H1 (cell line): ENCODE results near the gene MAGI1. TPM values are rescaled to one million over a fixed set of nuclear protein-coding genes. Genes with fewer than 3 reads are reported as not detected.

Source experiments
- CTCF ChIA-PET: fragments of 300-600 bp; sonication (Branson Sonifier 250); formaldehyde crosslinking; loops from one replicate; lab custom pipeline; 2021; ENCODE audit not compliant: partially characterized antibody; lab: Charles Lee
- POLR2A ChIA-PET: fragments of 300-600 bp; sonication (Branson Sonifier 250); formaldehyde crosslinking; loops from one replicate; lab custom pipeline; 2021; ENCODE audit warnings: inconsistent platforms; ENCODE audit not compliant: partially characterized antibody; lab: Charles Lee
- DNase-seq, 2 experiments: peaks; one replicate each; pipeline versions ENCODE4 v3.0.0 to v3.0.0-alpha.2; 2010 to 2022; ENCODE audit warnings: low spot score in 2 of 2, low read depth in 1 of 2, mixed read lengths in 1 of 2
- FAIRE-seq: peaks from 2 replicates; lab custom pipeline; 2011; peaks lifted over from hg19 to GRCh38; lab: Jason Lieb, UNC
- H2AFZ ChIP-seq: 2 replicates; pipeline ENCODE4 v1.8.1; 2012; ENCODE audit warnings: low read length, inconsistent platforms
- H2AK5ac ChIP-seq: 2 replicates; pipeline ENCODE4 v1.6.1; 2013; ENCODE audit warnings: low read depth, low read length
- H2BK120ac ChIP-seq: replicated peaks from 2 replicates; pipeline ENCODE3; 2013; ENCODE audit warnings: low read depth, low read length, inconsistent platforms
- H2BK12ac ChIP-seq: 2 replicates; pipeline ENCODE4 v1.6.1; 2013; ENCODE audit warnings: low read depth, low read length
- H2BK15ac ChIP-seq: 2 replicates; pipeline ENCODE4 v1.6.1; 2013; ENCODE audit warnings: low read length
- H2BK20ac ChIP-seq: 2 replicates; pipeline ENCODE4 v1.6.1; 2013; ENCODE audit warnings: low read length
- H2BK5ac ChIP-seq: 2 replicates; pipeline ENCODE4 v1.6.1; 2013; ENCODE audit warnings: low read depth, low read length
- H3K14ac ChIP-seq: 2 replicates; pipeline ENCODE4 v1.6.1; 2013; ENCODE audit warnings: inconsistent platforms; ENCODE audit not compliant: insufficient read length
- H3K18ac ChIP-seq: 2 replicates; pipeline ENCODE4 v1.6.1; 2013; ENCODE audit warnings: low read length; ENCODE audit errors: extremely low read depth
- H3K23ac ChIP-seq: 2 replicates; pipeline ENCODE4 v1.6.1; 2013; ENCODE audit warnings: inconsistent platforms; ENCODE audit not compliant: insufficient read length
- H3K23me2 ChIP-seq: 2 replicates; pipeline ENCODE4 v1.6.1; 2013; ENCODE audit warnings: low read depth, low read length
- H3K27ac ChIP-seq: 2 replicates; pipeline ENCODE4 v1.6.1; 2011; ENCODE audit warnings: low read depth, low read length, inconsistent platforms
- H3K27me3 ChIP-seq, 4 experiments: replicated peaks in 1 of 4; 1 replicate in 1 of 4; 2 replicates in 3 of 4; pipeline versions ENCODE4 v1.6.1 to v1.8.1; 2011 to 2013; ENCODE audit warnings: low read length in 3 of 4, mild to moderate bottlenecking in 3 of 4, inconsistent platforms in 2 of 4, mixed read lengths in 2 of 4, moderate library complexity in 1 of 4; ENCODE audit not compliant: control insufficient read depth in 3 of 4, insufficient read depth in 3 of 4; ENCODE audit errors: extremely low read depth in 1 of 4
- H3K36me3 ChIP-seq, 4 experiments: 2 replicates each; pipeline versions ENCODE4 v1.6.1 to v1.8.1; 2011 to 2013; ENCODE audit warnings: mild to moderate bottlenecking in 4 of 4, low read length in 3 of 4, moderate library complexity in 2 of 4, control low read depth in 1 of 4, inconsistent platforms in 1 of 4; ENCODE audit not compliant: insufficient read depth in 4 of 4, control insufficient read depth in 2 of 4
- H3K4ac ChIP-seq: replicated peaks from 2 replicates; pipeline ENCODE3; 2013; ENCODE audit warnings: low read length, low read depth, mixed read lengths, inconsistent platforms; ENCODE audit not compliant: insufficient read length
- H3K4me1 ChIP-seq, 4 experiments: replicated peaks in 1 of 4; 1 replicate in 1 of 4; 2 replicates in 3 of 4; pipeline versions ENCODE4 v1.6.1 to v1.8.1; 2011 to 2013; ENCODE audit warnings: low read length in 3 of 4, inconsistent platforms in 2 of 4, mixed read lengths in 1 of 4; ENCODE audit not compliant: insufficient read depth in 4 of 4, control insufficient read depth in 3 of 4
- H3K4me2 ChIP-seq, 2 experiments: 2 replicates each; pipeline versions ENCODE4 v1.6.1 to v1.8.1; 2011 to 2013; ENCODE audit warnings: low read depth in 2 of 2, low read length in 2 of 2, control low read depth in 1 of 2, inconsistent platforms in 1 of 2, mild to moderate bottlenecking in 1 of 2; ENCODE audit not compliant: insufficient read depth in 1 of 2
- H3K4me3 ChIP-seq, 4 experiments: fragments of 200-600, 300-600 bp in 1 of 4; sonication (generic), shearing (Covaris generic), sonication (Bioruptor Twin) in 1 of 4; 2 replicates each; pipeline versions ENCODE4 v1.5.1 to v1.8.1; 2011 to 2016; ENCODE audit warnings: low read length in 4 of 4, low read depth in 3 of 4, control low read depth in 2 of 4, inconsistent platforms in 2 of 4, mild to moderate bottlenecking in 2 of 4, mixed read lengths in 1 of 4, moderate library complexity in 1 of 4; ENCODE audit not compliant: insufficient read depth in 2 of 4; ENCODE audit errors: extremely low read depth in 1 of 4
- H3K56ac ChIP-seq: replicated peaks from 2 replicates; pipeline ENCODE3; 2013; ENCODE audit warnings: low read depth, mild to moderate bottlenecking, mixed read lengths, low read length, inconsistent platforms; ENCODE audit not compliant: insufficient read length
- H3K79me1 ChIP-seq: 2 replicates; pipeline ENCODE4 v1.6.1; 2013; ENCODE audit warnings: low read depth, low read length, control low read depth
- H3K79me2 ChIP-seq, 2 experiments: 2 replicates each; pipeline versions ENCODE4 v1.6.1 to v1.8.1; 2012 to 2013; ENCODE audit warnings: low read length in 2 of 2, mild to moderate bottlenecking in 2 of 2, inconsistent platforms in 1 of 2; ENCODE audit not compliant: insufficient read depth in 2 of 2, control insufficient read depth in 1 of 2
- H3K9ac ChIP-seq, 4 experiments: replicated peaks in 1 of 4; 1 replicate in 1 of 4; 2 replicates in 3 of 4; pipeline versions ENCODE4 v1.6.1 to v1.8.1; 2011 to 2013; ENCODE audit warnings: low read depth in 3 of 4, low read length in 3 of 4, control low read depth in 2 of 4, mild to moderate bottlenecking in 2 of 4, moderate library complexity in 2 of 4, inconsistent platforms in 1 of 4; ENCODE audit errors: extremely low read depth in 1 of 4
- H3K9me3 ChIP-seq, 2 experiments: 2 replicates each; pipeline versions ENCODE4 v1.6.1 to v1.8.1; 2012 to 2013; ENCODE audit warnings: mild to moderate bottlenecking in 2 of 2, moderate library complexity in 2 of 2, control low read depth in 1 of 2, inconsistent platforms in 1 of 2, low read depth in 1 of 2, low read length in 1 of 2, mixed read lengths in 1 of 2; ENCODE audit not compliant: insufficient read depth in 2 of 2
- H4K20me1 ChIP-seq, 2 experiments: replicated peaks in 1 of 2; 2 replicates each; pipeline versions ENCODE3 to v1.8.1; 2011 to 2013; ENCODE audit warnings: inconsistent platforms in 2 of 2, low read length in 2 of 2, mild to moderate bottlenecking in 1 of 2; ENCODE audit not compliant: insufficient read depth in 2 of 2, control insufficient read depth in 1 of 2
- H4K5ac ChIP-seq: 2 replicates; pipeline ENCODE4 v1.6.1; 2013; ENCODE audit warnings: low read length, low read depth, mixed read lengths, inconsistent platforms; ENCODE audit not compliant: insufficient read length
- H4K8ac ChIP-seq: 2 replicates; pipeline ENCODE4 v1.8.0; 2013; ENCODE audit warnings: mild to moderate bottlenecking, moderate library complexity, low read length, inconsistent platforms; ENCODE audit not compliant: insufficient read depth; ENCODE audit errors: extremely low read depth
- H4K91ac ChIP-seq: replicated peaks from 2 replicates; pipeline ENCODE3; 2013; ENCODE audit warnings: low read length, mixed read lengths, inconsistent platforms; ENCODE audit not compliant: insufficient read length
- CBX8 ChIP-seq: fragments of 300-800, 300-1000 bp; sonication (generic); IDR thresholded peaks from 2 replicates; pipeline ENCODE4 v1.7.1; 2016; ENCODE audit warnings: low read depth, low read length, borderline replicate concordance
- CHD2 ChIP-seq: IDR thresholded peaks from 2 replicates; pipeline ENCODE4 v1.6.1; 2012; ENCODE audit warnings: low read length, improper control_type of control experiment
- EP300 ChIP-seq, 2 experiments: IDR thresholded peaks; 1 replicate in 1 of 2; 2 replicates in 1 of 2; pipeline ENCODE4 v1.6.1; 2011 to 2012; ENCODE audit warnings: low read depth in 2 of 2, low read length in 2 of 2, mild to moderate bottlenecking in 2 of 2, borderline replicate concordance in 1 of 2, inconsistent platforms in 1 of 2, moderate library complexity in 1 of 2
- KDM1A ChIP-seq: fragments of 200-600, 300-600 bp; sonication (generic); IDR thresholded peaks from 2 replicates; pipeline ENCODE4 v1.7.1; 2016; ENCODE audit warnings: mild to moderate bottlenecking, low read length, borderline replicate concordance
- MAFK ChIP-seq: IDR thresholded peaks from 2 replicates; pipeline ENCODE4 v1.6.1; 2012; ENCODE audit warnings: low read depth, mild to moderate bottlenecking, improper control_type of control experiment, low read length
- NANOG ChIP-seq: IDR thresholded peaks from 2 replicates; pipeline ENCODE4 v1.6.1; 2011; ENCODE audit warnings: low read length, low read depth, mild to moderate bottlenecking, inconsistent platforms; ENCODE audit not compliant: insufficient read depth, poor library complexity, severe bottlenecking
- PHF8 ChIP-seq: fragments of 200-600 bp; sonication (generic); conservative IDR thresholded peaks from 2 replicates; pipeline ENCODE4 v1.7.1; 2012; ENCODE audit warnings: low read depth, mild to moderate bottlenecking, inconsistent platforms, low read length, moderate library complexity
- POLR2AphosphoS5 ChIP-seq: IDR thresholded peaks from 2 replicates; pipeline ENCODE4 v1.6.1; 2011; ENCODE audit warnings: low read depth, low read length
- POU5F1 ChIP-seq: IDR thresholded peaks from 2 replicates; pipeline ENCODE4 v1.6.1; 2011; ENCODE audit warnings: low read depth, mild to moderate bottlenecking, low read length, moderate library complexity
- RFX5 ChIP-seq: IDR thresholded peaks from 2 replicates; pipeline ENCODE4 v1.6.1; 2011; ENCODE audit warnings: low read depth, low read length, improper control_type of control experiment, borderline replicate concordance
- RXRA ChIP-seq: IDR thresholded peaks from 2 replicates; pipeline ENCODE4 v1.6.1; 2011; ENCODE audit warnings: low read depth, mild to moderate bottlenecking, low read length, moderate library complexity; ENCODE audit not compliant: insufficient read depth
- SIX5 ChIP-seq: IDR thresholded peaks from 2 replicates; pipeline ENCODE4 v1.6.1; 2011; ENCODE audit warnings: mild to moderate bottlenecking, low read depth, low read length
- SRF ChIP-seq: IDR thresholded peaks from 2 replicates; pipeline ENCODE4 v1.6.1; 2011; ENCODE audit warnings: mild to moderate bottlenecking, low read depth, low read length, moderate library complexity
- TEAD4 ChIP-seq: IDR thresholded peaks from 2 replicates; pipeline ENCODE4 v1.6.1; 2012; ENCODE audit warnings: low read depth, low read length, inconsistent platforms, mixed read lengths
- WGBS, 2 experiments: shearing (Covaris generic) in 1 of 2; methylation state at CpG; one replicate each; pipeline versions ENCODE4 v1.1.6 to v1.1.7; 2013 to 2015; ENCODE audit warnings: low lambda C conversion rate in 2 of 2, mixed read lengths in 2 of 2, inconsistent platforms in 1 of 2, low coverage in 1 of 2, missing lambda C conversion rate in 1 of 2; ENCODE audit not compliant: insufficient replicate concordance in 2 of 2, insufficient coverage in 1 of 2, insufficient read length in 1 of 2; ENCODE audit errors: extremely low coverage in 1 of 2, missing lambda C conversion rate in 1 of 2; 5-methylcytosine and 5-hydroxymethylcytosine counted together
- polyA plus RNA-seq, 7 experiments: library from polyadenylated mRNA; depleted of rRNA in 3 of 7; stranded (reverse) in 5 of 7; unstranded in 2 of 7; fragments of >200 nt in 5 of 7; fragments of 200-250 nt in 2 of 7; gene quantifications; 1 replicate in 5 of 7; 2 replicates in 1 of 7; 4 replicates in 1 of 7; pipeline versions ENCODE4 v1.2.1 to v1.2.3, GENCODE V29; 2011 to 2013; ENCODE audit warnings: missing spikeins in 2 of 7, mixed read lengths in 2 of 7
- total RNA-seq: library from RNA; stranded (reverse); fragmentation: NEBNext Ultra II Directional; extraction: Animal tissue kit (Norgen Biotek cat#: 25700); gene quantifications from 2 replicates; pipeline ENCODE4 v1.2.1, GENCODE V29; 2021

Gene MAGI1
- total and polyA plus RNA-seq, 2 of the 8 experiments (the other 6 are each of a cell fraction or from before 2014, with no cell fraction given): 19.8 to 78.0 TPM

DNA sequence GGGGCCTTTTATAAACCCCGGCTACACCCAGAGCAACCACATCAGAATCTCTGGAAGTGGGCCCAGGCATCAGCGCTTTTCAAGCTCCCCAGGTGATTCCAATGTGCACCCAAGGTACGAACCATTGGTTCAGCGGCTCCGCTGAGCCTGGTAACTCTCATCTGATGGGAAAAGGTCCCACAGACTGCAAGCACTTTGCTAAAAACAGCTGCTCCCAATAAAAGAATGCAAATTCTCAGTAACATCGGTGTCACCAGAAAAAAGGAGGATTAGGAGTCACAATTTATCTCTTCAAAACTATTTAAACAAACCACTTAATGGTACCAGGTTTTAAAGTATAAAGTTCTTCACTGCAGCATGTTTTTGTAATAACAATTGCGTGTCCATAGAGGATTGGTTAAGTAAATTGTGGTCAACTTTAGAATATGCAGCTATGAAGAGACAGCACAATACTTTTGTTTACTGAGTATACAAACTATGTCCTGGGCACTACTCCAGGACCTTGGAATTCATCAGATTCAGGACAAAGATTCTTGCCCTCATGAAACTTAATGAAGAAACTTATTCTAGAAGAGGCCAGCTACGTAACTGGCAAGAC, 690.2 kb downstream of the MAGI1 start:
- peaks cover 4 to 15% (median 7%) of the 10 kb centered on the region in 4 experiments; a peak in 6 of 7 replicates for H3K4me1 ChIP-seq
- no peaks in the 10 kb centered on the region for H3K79me2 ChIP-seq
- H2BK15ac ChIP-seq: no peak overlapping the region
- WGBS, 2 experiments: 93% methylated on average over 8 of the region's 8 CpGs; no CpG with 5 or more reads in 1 of the 2 experiments
- H2AK5ac ChIP-seq: no peak overlapping the region
- H3K36me3 ChIP-seq: no peaks in the 10 kb centered on the region
- H3K9me3 ChIP-seq: no peaks in the 10 kb centered on the region
- H3K56ac ChIP-seq: no peak overlapping the region
- H2BK20ac ChIP-seq: no peak overlapping the region
- ChIA-PET POLR2A (interaction anchor here (0.6 to 1.7 kb wide), 3 partner anchors 10 to 568 kb away, joined by 3 to 5 read pairs (median 3); no protein-coding TSS in a partner anchor), CTCF (interaction anchor here (0.7 to 3.3 kb wide), 8 partner anchors 8 to 288 kb away, joined by 3 to 13 read pairs (median 6); no protein-coding TSS in a partner anchor)
- DNase-seq: no peak
- no peak overlapping the region for H4K5ac ChIP-seq
- H2BK120ac ChIP-seq: no peak overlapping the region
- no peak for FAIRE-seq
- H3K4ac ChIP-seq: no peak overlapping the region
- no peak overlapping the region for H2AFZ ChIP-seq
- H3K18ac ChIP-seq: no peak overlapping the region
- H4K20me1 ChIP-seq: no peaks in the 10 kb centered on the region
- no peak overlapping the region for H2BK12ac ChIP-seq
- H3K23me2 ChIP-seq: no peaks in the 10 kb centered on the region
- no peaks in the 10 kb centered on the region for H3K27me3 ChIP-seq
- no peak overlapping the region for H3K4me3 ChIP-seq
- no peak overlapping the region for H4K8ac ChIP-seq
- H3K27ac ChIP-seq: no peak overlapping the region
- H3K23ac ChIP-seq: no peak overlapping the region
- H3K79me1 ChIP-seq: no peaks in the 10 kb centered on the region
- no peak overlapping the region for H3K4me2 ChIP-seq
- H3K14ac ChIP-seq: no peak overlapping the region
- H4K91ac ChIP-seq: no peak overlapping the region
- H2BK5ac ChIP-seq: no peak overlapping the region
- no peak overlapping the region for H3K9ac ChIP-seq
- TF ChIP-seq CHD2 (no peak), EP300 (IDR thresholded peaks at IDR 0.05; ENCODE audit: borderline replicate concordance in 1 of 2, low read depth in 2 of 2, low read length in 2 of 2) (no peak), MAFK (no peak), PHF8 (no peak), NANOG (no peak), TEAD4 (no peak), RFX5 (no peak), KDM1A (no peak), POLR2AphosphoS5 (no peak), RXRA (no peak), SIX5 (no peak), SRF (no peak), POU5F1 (no peak), CBX8 (no peak)
